Measurements from ENCODE around the gene METTL14.

METTL14 gene

DNA sequence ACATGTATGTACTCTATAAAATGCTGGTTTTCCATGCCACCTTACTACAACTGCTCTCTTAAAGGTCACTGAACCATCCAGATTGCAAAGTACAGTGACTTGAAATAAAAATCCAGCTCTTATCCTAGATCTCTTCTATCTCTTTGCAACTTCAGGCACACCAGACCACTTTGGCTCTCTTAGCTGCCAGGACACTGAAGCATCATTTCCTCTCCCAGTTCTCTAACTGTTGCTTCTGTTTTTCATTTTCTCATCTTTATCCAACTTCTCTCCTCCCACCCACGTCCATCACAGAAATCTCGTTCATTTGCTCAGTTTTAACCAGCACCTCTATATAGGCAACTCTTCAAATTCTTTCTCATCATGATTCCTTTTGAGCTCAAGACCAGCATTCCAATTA is 74.3 kb downstream of the METTL14 start:
- DNase-seq (ENCODE audit: low spot score): no peak

DNA sequence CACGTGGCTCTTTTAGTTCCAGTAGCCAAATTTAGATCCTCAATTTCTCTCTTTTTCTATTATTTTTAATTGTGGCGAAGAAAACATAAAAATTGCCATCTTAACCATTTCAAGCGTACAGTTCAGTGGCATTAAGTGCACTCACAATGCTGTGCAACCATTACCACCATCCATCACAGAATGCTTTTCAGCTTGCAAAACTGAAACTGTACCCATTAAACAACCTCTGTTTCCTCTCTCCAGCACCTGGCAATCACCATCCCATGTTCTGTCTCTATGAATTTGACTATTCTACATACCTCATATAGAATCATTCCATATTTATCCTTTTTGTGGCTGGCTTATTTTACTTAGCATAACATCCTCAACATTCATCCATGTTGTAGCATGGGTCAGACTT is 74.9 kb downstream of the METTL14 start:
- DNase-seq (ENCODE audit: low spot score): no peak

DNA sequence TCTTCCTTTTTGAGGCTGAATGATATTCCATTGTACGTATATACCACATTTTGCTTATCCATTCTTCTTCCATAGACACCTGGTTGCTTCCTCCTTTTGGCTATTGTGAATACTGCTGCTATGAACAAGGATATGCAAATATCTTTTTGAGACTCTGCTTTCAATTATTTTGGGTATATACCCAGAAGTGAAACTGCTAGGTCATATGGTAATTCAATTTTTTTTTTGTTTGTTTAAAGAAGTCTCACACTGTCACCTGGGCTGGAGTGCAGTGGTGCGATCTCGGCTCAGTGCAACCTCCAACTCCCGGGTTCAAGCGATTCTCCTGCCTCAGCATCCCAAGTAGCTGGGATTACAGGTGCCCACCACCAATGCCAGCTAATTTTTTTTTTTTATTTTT is 75.3 kb downstream of the METTL14 start:
- no peak for DNase-seq (ENCODE audit: low spot score)

DNA sequence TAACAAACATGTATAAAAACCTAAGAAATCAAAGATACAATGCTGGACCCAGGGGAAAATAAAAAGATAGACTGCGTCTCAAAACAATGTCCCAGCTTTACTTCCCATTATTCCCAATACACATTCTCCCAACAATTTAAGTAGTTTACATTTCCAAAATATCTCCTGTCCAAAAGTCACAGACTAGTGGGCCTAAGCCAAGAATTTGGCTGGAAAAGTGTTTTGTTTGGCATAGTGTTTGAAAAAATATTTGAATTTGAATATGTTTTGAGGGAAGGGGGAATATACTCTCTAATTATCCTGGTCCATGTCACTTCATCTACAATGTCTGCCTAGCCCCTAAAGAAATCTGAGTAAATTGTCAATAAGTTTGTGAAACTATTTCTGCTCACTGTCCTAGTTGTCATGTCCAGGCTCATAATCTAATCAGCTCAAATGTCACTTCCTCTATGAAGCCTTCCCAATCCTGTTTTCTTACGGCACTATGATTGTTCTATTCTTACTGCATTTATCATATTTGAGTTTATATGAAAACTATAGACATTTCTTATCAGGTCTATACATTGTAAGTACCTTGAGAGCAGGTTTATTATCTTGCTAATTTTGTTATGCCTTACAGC is 76.3 kb downstream of the METTL14 start:
- no peak for DNase-seq (ENCODE audit: low spot score)

DNA sequence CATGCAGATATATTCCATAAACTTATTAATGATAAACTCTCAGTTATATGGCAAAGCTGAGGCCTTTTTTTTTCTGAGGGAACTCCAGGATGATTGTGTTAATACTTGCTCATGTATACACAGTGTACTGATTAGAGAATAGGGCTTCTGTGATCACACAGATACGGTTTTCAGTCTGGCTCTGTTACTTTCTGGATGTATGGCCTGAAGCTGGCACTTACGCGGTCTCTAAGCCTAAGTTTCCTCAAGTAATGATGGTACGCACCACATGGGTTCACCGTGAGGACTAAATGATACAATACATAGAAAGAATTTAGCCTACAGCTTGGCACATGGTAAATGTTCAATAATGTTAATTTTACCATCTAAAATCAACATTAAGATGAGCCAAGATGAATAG is 77.0 kb downstream of the METTL14 start:
- DNase-seq (ENCODE audit: low spot score): no peak

DNA sequence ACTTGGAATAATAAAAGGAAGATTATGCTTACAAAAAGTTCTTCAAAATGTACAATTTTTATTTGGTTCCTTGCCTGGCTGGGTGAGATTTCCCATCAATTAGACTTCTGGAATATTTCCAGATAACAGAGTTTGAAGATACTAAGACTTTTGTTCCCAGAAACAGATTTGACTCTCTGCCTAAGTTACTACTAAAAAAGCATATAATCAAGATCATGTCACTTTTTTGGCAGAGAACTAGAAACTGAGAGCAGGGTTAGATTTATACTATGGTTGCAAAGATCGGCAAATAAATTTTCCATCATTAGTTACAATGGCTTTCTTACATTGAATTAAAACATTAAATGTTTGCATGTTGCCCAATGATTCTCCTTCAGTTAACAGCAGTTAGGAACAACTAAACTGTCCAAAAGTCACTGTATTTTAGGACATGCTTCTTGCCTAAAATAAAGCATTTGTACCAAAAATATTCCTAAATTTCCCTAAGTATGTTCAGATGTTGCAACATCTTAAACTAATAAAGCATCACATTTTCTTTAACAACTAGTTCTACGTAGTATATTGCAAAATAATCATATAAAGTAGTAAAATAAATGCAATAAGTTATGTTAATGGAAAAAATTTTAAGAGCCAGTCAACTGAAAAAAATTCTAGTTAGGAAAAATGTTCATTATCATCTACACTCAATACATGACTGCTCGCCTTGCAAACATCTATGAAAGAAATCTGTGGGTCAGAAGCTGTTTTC is 77.7 kb downstream of the METTL14 start:
- no peak for DNase-seq (ENCODE audit: low spot score)
